Kidney (tissue), 14 donors: ENCODE data around the gene CTDSP2. TPM values are rescaled to one million over a fixed set of nuclear protein-coding genes. Genes with fewer than 3 reads are reported as not detected.

Source experiments
- DNase-seq, 5 donors: peaks; one replicate each; pipeline ENCODE4 v3.0.0-alpha.2; 2013 to 2020
- FAIRE-seq: peaks from 2 replicates; lab custom pipeline; 2012; peaks lifted over from hg19 to GRCh38; lab: Jason Lieb, UNC
- H3K27ac ChIP-seq, 2 donors: one replicate each; pipeline ENCODE4 v1.7.0; 2013; ENCODE audit warnings: low read depth in 2 of 2, low read length in 2 of 2, inconsistent platforms in 1 of 2
- H3K27me3 ChIP-seq: one replicate; pipeline ENCODE4 v1.7.1; 2013; ENCODE audit warnings: low read length, inconsistent platforms; ENCODE audit not compliant: control insufficient read depth, insufficient read depth
- H3K36me3 ChIP-seq, 3 donors: one replicate each; pipeline versions ENCODE4 v1.7.0 to v1.7.1; 2013; ENCODE audit warnings: low read length in 3 of 3, control low read depth in 1 of 3, inconsistent platforms in 1 of 3; ENCODE audit not compliant: insufficient read depth in 3 of 3, control insufficient read depth in 2 of 3
- H3K4me1 ChIP-seq, 3 donors: one replicate each; pipeline versions ENCODE4 v1.7.0 to v1.7.1; 2013; ENCODE audit warnings: low read length in 3 of 3, inconsistent platforms in 1 of 3, low read depth in 1 of 3; ENCODE audit not compliant: control insufficient read depth in 2 of 3, insufficient read depth in 2 of 3
- H3K4me3 ChIP-seq, 3 donors: one replicate each; pipeline versions ENCODE4 v1.7.0 to v1.8.1; 2013; ENCODE audit warnings: low read length in 3 of 3, control low read depth in 1 of 3, inconsistent platforms in 1 of 3
- H3K9ac ChIP-seq, 3 donors: one replicate each; pipeline versions ENCODE4 v1.7.0 to v1.7.1; 2013; ENCODE audit warnings: low read length in 3 of 3, control low read depth in 1 of 3, inconsistent platforms in 1 of 3
- H3K9me3 ChIP-seq, 3 donors: one replicate each; pipeline versions ENCODE4 v1.7.0 to v1.7.1; 2013; ENCODE audit warnings: low read length in 3 of 3, control low read depth in 1 of 3, inconsistent platforms in 1 of 3; ENCODE audit not compliant: control insufficient read depth in 2 of 3, insufficient read depth in 1 of 3
- CTCF ChIP-seq: IDR thresholded peaks from 3 replicates; pipeline ENCODE4 v1.5.1; 2012; ENCODE audit warnings: mild to moderate bottlenecking, moderate library complexity, borderline replicate concordance; ENCODE audit not compliant: insufficient read depth; ENCODE audit errors: extremely low read depth
- intact Hi-C: fragments of 100-400 bp; cut with DNase I; formaldehyde crosslinking; loops from one replicate; pipeline ENCODE4 v1.11.1; 2022
- polyA plus RNA-seq: library from polyadenylated mRNA; stranded (reverse); fragments of 350-450 nt; fragmentation: Illumina TruSeq; extraction: RNeasy Lipid Tissue Mini Kit (QIAGEN cat#74804); gene quantifications from one replicate; pipeline ENCODE4 v1.2.3, GENCODE V29; 2014; ENCODE audit warnings: low read depth, low replicate concordance; ENCODE audit not compliant: insufficient read depth
- total RNA-seq: library from RNA; stranded (reverse); fragmentation: NEBNext Ultra II Directional; extraction: Animal tissue kit (Norgen Biotek cat#: 25700); gene quantifications from one replicate; pipeline ENCODE4 v1.2.1, GENCODE V29; 2021
- donor health status: control.
- donor health status: control.
- donor health status: control.
- donor health status: control.
- donor health status: control.
- donor health status: DM: yes; HTN: yes; CAD: no.
- donor health status: Normal renal cell carcinoma (clear cell type).

CTDSP2 gene
- total and polyA plus RNA-seq, 2 donors from 2014 or later, result 46.0 to 198 TPM

DNA sequence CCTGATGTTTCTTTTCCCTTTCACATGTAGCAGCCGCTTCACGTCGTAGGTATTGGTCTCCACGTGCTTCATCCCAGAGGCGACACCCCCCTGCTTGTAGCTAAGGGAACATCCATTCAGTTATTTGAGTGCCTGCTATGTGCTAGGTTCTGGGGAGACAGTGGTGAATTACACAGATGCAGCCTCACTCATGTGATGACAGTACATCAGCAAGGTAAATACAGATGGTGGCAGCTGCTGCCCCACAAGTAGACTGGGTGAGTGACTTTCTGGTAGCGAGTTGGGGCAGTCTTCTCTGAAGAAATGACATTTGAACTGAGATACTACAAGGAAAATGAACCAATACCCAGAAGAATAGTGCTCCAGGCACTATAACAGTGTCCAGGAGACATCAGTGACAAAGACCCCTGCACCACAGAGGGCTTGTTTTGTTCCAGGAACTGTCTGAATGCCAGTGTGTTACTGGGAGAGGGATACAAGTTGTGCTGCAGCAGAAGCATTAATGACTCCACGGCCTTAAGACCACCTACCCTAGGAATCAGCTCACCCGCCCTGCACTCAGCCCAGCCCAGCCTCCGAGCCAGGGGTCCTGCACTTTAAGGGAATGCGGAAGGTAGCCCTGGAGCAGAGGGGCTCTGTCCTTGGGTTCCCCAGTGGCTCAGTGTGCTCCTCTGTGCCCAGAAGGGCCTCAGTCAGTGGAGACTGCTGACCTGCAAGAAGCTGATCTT lies 35.3 kb downstream of the CTDSP2 start:
- intact Hi-C loops, result no loop called here
- Histone ChIP-seq H3K36me3 (peaks cover 3 to 59% (median 27%) of the 10 kb centered on the region in 3 donors), H3K27me3 (no peaks in the 10 kb centered on the region), H3K4me1 (peaks cover 0 to 9% (median 6%) of the 10 kb centered on the region in 3 donors), H3K9ac (no peak overlapping the region), H3K27ac (no peak overlapping the region), H3K9me3 (no peaks in the 10 kb centered on the region), H3K4me3 (no peak overlapping the region)
- FAIRE-seq (no peak), DNase-seq (no peak)
- no peak for TF ChIP-seq CTCF

DNA sequence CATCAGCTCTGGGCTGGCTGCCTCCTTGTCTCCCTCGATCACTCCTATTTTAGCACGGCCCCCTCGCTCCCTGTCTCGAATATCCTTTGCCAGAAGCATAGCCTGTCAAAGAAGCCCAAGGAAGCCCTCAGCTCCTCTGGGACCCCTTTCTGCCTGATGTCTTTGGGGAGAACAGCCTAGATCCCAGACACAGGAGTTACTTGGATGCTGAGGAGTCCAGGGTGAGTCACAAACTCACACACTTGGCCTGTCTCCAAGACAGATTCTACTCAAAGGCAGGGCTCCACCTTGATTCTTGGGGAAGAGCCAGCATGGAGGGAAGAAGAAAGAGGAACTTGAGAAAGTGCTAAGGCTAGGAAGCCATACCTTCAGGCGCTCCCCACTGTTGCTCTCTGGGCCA lies 36.1 kb downstream of the CTDSP2 start:
- no peak overlapping the region for H3K4me3 ChIP-seq
- peaks cover 3 to 60% (median 28%) of the 10 kb centered on the region in 3 donors for H3K36me3 ChIP-seq
- no peaks in the 10 kb centered on the region for H3K27me3 ChIP-seq
- peaks cover 0 to 2% (median 0%) of the 10 kb centered on the region in 3 donors for H3K4me1 ChIP-seq
- TF ChIP-seq CTCF, result no peak
- H3K9me3 ChIP-seq, result no peaks in the 10 kb centered on the region
- H3K9ac ChIP-seq, result no peak overlapping the region
- FAIRE-seq (no peak), DNase-seq (no peak)
- H3K27ac ChIP-seq, result no peak overlapping the region
- intact Hi-C loops, result no loop called here

GRCh38 chr12:57809425-57809824 lies 37.1 kb downstream of the CTDSP2 start:
- no peak overlapping the region for H3K9ac ChIP-seq
- no peak overlapping the region for H3K4me3 ChIP-seq
- intact Hi-C loops, result no loop called here
- no peak for TF ChIP-seq CTCF
- DNase-seq (no peak), FAIRE-seq (no peak)
- H3K9me3 ChIP-seq, result no peaks in the 10 kb centered on the region
- peaks cover 3 to 60% (median 28%) of the 10 kb centered on the region in 3 donors for H3K36me3 ChIP-seq
- H3K4me1 ChIP-seq, result no peaks in the 10 kb centered on the region
- no peaks in the 10 kb centered on the region for H3K27me3 ChIP-seq
- no peak overlapping the region for H3K27ac ChIP-seq
